Activated CD4-positive, alpha-beta T cell treated with anti-CD3 and anti-CD28 coated beads, Interleukin-2, amount 10 ng/mL, durations not matched to agents 24 days and 14 days (primary cell): ENCODE results near the gene GATA5. TPM values are rescaled to one million over a fixed set of nuclear protein-coding genes. Genes with fewer than 3 reads are reported as not detected.

Source experiments
- DNase-seq: peaks from one replicate; pipeline ENCODE4 v3.0.0; 2022
- H3K27ac Mint-ChIP-seq: one replicate; pipeline ENCODE4 v1.8.0; 2022; ENCODE audit warnings: mild to moderate bottlenecking, mixed read lengths
- H3K27me3 Mint-ChIP-seq: one replicate; pipeline ENCODE4 v1.8.0; 2022; ENCODE audit warnings: mixed read lengths
- H3K36me3 Mint-ChIP-seq: one replicate; pipeline ENCODE4 v1.8.0; 2022; ENCODE audit warnings: low read depth, mild to moderate bottlenecking, mixed read lengths
- H3K4me1 Mint-ChIP-seq: one replicate; pipeline ENCODE4 v1.8.0; 2021; ENCODE audit warnings: mixed read lengths
- H3K4me3 Mint-ChIP-seq: one replicate; pipeline ENCODE4 v1.8.0; 2022; ENCODE audit warnings: mild to moderate bottlenecking, moderate library complexity, mixed read lengths
- H3K9me3 Mint-ChIP-seq: one replicate; pipeline ENCODE4 v1.8.0; 2021; ENCODE audit warnings: mixed read lengths
- intact Hi-C: fragments of 100-400 bp; cut with micrococcal nuclease; formaldehyde crosslinking; loops from one replicate; pipeline ENCODE4 v1.15.1; 2023
- total RNA-seq: library from RNA; stranded (reverse); gene quantifications from 2 replicates; pipeline ENCODE4 v1.2.3, GENCODE V29; 2022

GATA5 gene
- total RNA-seq, 1 donor from 2014 or later: not detected

DNA sequence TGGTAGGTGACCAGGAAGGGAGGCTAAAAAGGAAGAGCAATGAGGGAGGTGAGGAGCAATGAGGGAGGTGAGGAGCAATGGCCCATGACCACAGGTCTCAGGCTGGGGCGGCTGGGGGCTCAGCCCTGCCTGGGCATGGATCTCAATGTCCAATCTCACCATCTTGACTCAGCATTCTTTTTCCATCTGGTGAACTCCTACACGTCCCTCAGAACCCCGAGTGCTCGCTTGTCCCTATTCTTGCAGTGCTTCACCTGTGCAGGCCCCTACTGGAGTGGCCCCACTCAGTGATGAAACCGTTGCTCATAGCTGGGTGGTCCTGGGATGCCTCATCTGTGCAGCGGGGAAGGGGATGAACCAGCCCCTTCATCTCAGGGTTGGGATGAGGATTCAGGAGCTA, 31.5 kb downstream of the GATA5 start:
- H3K27ac Mint-ChIP-seq: no peak overlapping the region
- no peaks in the 10 kb centered on the region for H3K4me1 Mint-ChIP-seq
- no peaks in the 10 kb centered on the region for H3K36me3 Mint-ChIP-seq
- DNase-seq: no peak
- intact Hi-C loops: no loop called here
- H3K9me3 Mint-ChIP-seq: no peaks in the 10 kb centered on the region
- no peaks in the 10 kb centered on the region for H3K27me3 Mint-ChIP-seq
- no peak overlapping the region for H3K4me3 Mint-ChIP-seq

DNA sequence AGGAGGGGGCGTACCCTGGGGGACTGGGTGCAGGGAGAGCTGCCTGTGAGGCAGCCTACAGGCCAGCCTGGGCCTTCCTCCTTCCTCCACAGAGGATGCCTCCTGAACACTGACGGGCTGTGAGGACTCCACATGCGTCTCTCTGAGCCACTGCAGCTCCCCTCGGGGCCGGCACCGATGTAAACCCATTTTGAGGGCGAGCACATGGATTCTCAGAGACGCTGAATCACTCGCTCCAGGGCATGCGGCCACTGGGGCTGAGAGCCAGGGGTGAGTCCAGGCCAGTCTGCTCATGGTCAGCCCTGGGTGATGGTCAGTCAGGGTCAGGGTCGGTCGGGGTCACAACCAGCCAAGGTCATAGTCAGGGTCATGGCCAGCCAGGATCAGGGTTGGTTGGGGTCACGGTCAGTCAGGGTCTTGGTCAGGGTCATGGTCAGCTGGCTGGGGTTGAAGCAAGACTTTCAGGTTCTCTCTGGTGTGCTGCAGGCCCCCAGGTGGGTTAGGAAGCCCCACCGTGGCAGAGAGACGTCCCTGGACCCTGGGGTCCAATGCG, 33.7 kb downstream of the GATA5 start:
- no peak for DNase-seq

DNA sequence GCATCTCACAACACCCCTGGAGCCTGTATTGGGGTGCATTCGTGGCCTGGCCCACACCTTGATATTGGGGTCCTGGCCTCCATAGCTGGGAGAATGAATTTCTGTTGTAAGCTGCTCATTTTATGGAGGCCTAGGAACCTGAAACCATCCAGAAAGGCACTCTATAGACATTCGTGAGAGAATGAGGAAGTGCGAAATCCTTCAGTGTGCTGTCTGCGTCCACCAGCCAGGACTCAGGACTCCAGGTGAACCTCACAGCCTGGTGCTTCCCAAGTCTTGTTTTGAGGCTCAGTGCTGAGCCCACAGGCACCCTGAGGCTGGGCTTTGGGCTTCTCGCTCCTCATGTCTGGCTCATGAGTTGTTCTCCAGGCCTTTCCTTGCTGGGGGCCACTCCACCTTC, 36.6 kb downstream of the GATA5 start:
- Mint-ChIP-seq H3K36me3 (no peaks in the 10 kb centered on the region), H3K9me3 (no peaks in the 10 kb centered on the region), H3K4me3 (no peak overlapping the region), H3K27me3 (peaks cover 8% of the 10 kb centered on the region), H3K4me1 (no peaks in the 10 kb centered on the region), H3K27ac (no peak overlapping the region)
- DNase-seq: no peak
- intact Hi-C loops: no loop called here

More for the DNA sequence above, 33.7 kb downstream of the GATA5 start:
- Mint-ChIP-seq H3K27me3 (no peaks in the 10 kb centered on the region), H3K9me3 (no peaks in the 10 kb centered on the region), H3K4me1 (no peaks in the 10 kb centered on the region), H3K27ac (no peak overlapping the region), H3K4me3 (no peak overlapping the region), H3K36me3 (no peaks in the 10 kb centered on the region)
- intact Hi-C loops: no loop called here

DNA sequence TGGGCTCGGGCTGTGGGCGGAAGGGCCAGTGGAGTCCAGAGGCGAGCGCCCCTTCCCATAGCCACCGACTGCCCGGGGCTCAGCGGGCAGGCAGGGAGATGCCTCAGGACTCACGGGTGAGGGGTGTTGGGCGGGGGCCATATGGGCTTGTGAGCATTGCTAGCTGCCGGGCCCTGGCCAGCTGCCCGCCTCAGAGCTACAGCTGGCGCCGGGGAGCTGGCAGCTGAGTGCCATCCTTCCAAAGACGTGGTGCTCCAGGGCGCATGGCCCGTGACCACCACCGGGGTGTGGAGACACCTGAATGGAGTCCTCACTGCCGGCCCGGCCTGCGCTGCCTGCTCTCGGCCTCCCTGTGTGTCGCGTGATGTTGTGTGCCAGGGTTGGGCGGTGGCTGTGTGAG, 37.9 kb downstream of the GATA5 start:
- Mint-ChIP-seq H3K36me3 (no peaks in the 10 kb centered on the region), H3K9me3 (no peaks in the 10 kb centered on the region), H3K4me1 (no peaks in the 10 kb centered on the region), H3K27me3 (peaks cover 16% of the 10 kb centered on the region), H3K4me3 (no peak overlapping the region), H3K27ac (no peak overlapping the region)
- DNase-seq: no peak
- intact Hi-C loops: no loop called here

DNA sequence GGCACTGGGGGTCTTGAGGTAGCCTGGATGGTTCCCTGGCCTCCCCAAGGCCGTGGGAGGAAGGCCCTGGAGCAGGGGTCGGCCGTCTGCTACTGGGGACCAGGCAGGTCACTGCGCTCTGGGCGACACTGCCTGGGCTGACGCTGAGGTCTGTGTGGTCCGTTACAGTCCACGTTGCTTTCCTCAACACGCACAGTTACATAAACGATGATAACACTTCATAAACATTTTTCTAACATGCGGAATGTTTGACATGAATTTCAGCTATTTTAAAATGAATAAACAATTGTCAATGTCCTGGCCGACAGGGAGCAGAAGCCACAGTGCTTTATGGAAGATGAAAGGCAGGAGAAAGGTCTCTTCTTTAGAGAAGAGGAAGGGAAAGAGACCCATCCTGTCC, 38.3 kb downstream of the GATA5 start:
- H3K4me3 Mint-ChIP-seq: no peak overlapping the region
- intact Hi-C loops: no loop called here

DNA sequence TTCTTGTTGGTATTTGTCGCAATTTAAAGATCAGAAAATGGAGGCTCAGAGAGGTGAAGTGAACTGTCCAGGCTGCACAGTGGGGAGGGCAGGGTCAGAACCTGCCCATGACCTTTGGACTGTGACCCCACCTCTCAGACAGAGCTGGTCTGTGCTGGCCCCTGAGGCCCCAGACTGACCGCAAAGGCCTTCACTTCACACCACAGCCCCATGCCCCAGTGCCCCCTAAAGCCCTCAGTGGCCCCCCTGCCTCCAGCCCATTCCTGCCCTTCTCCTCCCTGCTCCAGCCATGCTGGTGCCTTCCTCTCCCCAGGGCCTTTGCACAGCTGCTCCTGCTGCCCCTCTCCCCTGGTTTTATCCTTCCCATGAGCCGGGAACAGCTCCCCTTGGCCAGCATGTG, 39.1 kb downstream of the GATA5 start:
- H3K27ac Mint-ChIP-seq: no peak overlapping the region
- H3K9me3 Mint-ChIP-seq: no peaks in the 10 kb centered on the region
- H3K4me1 Mint-ChIP-seq: no peaks in the 10 kb centered on the region
- H3K4me3 Mint-ChIP-seq: no peak overlapping the region
- DNase-seq: no peak
- H3K36me3 Mint-ChIP-seq: no peaks in the 10 kb centered on the region
- H3K27me3 Mint-ChIP-seq: peaks cover 17% of the 10 kb centered on the region
- intact Hi-C loops: no loop called here

More for the DNA sequence above, 38.3 kb downstream of the GATA5 start:
- DNase-seq: no peak
- H3K4me1 Mint-ChIP-seq: no peaks in the 10 kb centered on the region
- no peaks in the 10 kb centered on the region for H3K9me3 Mint-ChIP-seq
- H3K27ac Mint-ChIP-seq: no peak overlapping the region
- no peaks in the 10 kb centered on the region for H3K36me3 Mint-ChIP-seq
- peaks cover 17% of the 10 kb centered on the region for H3K27me3 Mint-ChIP-seq

DNA sequence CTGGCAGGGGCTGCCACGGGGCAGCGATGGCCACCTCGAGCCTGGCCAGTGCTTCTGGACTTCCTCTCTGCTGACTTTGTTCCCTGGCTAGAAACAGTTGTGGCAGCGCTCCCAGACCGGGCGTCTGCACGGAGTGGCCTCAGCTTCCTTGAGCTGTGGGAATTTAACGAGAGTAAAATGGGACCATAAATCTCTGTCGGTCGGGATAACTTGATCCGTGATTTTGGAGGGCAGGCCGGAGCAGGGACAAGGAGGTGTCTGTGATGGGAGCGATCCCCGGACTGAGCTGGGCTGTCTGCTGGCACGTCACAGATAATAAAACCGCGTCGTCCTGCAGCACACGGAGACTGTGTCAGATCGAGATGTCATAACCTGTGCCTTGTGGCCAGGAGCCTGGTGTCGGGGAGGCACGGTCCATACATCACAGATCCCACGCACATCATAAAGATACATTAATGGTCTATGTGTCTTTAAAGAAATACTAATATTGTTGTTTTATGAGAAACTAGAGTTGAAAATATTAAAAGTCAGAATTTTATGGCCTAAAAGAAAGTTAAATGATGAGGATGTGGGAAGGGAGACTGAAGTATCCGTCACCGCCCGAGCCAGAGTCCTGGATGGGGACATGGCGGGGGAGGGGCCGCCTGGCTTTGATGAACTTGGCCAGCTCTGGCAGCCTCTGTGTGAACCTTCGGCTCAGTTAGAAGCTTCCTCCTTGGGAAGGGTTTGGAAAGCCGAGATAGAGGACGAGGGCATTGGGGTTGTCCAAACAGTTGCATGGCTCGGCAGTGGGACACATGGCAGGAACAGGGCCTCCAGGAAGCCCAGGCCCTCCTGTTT, 41.9 kb downstream of the GATA5 start:
- Mint-ChIP-seq H3K4me3 (no peak overlapping the region), H3K27ac (no peak overlapping the region), H3K36me3 (no peaks in the 10 kb centered on the region), H3K27me3 (peaks cover 17% of the 10 kb centered on the region), H3K9me3 (no peaks in the 10 kb centered on the region), H3K4me1 (no peaks in the 10 kb centered on the region)
- intact Hi-C loops: no loop called here
- DNase-seq: no peak

DNA sequence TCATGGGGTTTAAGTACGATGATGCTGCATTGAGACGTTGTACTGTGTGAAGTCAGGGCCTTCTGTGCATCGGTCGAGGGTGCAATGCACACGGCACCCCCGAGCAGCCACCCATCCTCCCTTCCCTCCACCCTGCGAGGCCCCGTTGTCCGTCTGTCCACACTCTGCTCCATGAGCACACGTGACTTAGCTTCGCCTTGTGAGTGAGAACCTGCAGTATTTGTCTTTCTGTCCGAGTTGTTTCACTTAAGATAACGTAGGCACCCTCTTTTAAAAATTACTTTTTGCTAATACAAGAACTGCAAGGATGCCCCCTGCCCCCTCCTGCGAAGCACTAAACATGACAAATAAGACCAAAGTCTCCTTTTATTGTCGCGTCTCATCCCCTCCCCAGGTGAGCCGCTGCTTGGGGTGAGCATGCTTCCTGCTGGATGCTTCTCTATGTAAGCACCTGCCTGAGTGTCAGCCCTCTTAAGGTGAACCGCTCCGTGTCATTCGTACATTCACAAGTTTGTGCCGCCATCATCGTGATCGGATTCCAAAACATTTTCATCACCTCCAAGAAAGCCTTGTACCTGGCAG, 44.8 kb downstream of the GATA5 start:
- Mint-ChIP-seq H3K27ac (no peak overlapping the region), H3K27me3 (peaks cover 17% of the 10 kb centered on the region), H3K9me3 (no peaks in the 10 kb centered on the region), H3K4me1 (no peaks in the 10 kb centered on the region), H3K4me3 (no peak overlapping the region), H3K36me3 (no peaks in the 10 kb centered on the region)
- DNase-seq: no peak
- intact Hi-C loops: no loop called here

DNA sequence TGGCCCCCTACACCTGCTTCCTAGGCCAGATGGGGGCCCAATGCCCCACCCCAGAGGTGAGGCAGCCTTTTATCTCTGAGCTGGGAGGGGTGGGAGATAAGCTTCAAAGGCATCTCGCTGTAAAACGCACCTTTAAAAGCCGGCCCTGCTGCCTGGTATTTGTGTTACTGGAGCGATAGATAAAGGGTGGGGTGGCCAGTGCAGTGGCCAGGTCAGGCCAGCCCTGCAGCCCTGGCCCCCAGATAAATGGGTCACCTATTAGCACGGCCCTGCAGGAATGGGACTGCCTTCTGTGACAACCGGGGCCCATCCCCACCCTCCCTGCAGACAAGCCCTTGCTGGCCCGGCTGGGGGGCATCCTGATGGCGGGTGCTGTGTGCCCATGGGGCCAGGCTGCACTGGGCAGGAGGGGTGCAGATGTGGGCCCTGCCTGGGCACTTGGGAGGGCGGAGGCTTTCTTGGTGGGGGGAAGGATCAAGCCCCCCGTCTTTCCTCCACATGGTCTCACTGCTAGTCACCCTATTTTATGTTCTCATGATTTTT, 45.4 kb downstream of the GATA5 start:
- Mint-ChIP-seq H3K36me3 (no peaks in the 10 kb centered on the region), H3K4me3 (no peak overlapping the region), H3K4me1 (no peaks in the 10 kb centered on the region), H3K27ac (no peak overlapping the region), H3K9me3 (no peaks in the 10 kb centered on the region), H3K27me3 (peaks cover 15% of the 10 kb centered on the region)
- no peak for DNase-seq
- intact Hi-C loops: no loop called here

DNA sequence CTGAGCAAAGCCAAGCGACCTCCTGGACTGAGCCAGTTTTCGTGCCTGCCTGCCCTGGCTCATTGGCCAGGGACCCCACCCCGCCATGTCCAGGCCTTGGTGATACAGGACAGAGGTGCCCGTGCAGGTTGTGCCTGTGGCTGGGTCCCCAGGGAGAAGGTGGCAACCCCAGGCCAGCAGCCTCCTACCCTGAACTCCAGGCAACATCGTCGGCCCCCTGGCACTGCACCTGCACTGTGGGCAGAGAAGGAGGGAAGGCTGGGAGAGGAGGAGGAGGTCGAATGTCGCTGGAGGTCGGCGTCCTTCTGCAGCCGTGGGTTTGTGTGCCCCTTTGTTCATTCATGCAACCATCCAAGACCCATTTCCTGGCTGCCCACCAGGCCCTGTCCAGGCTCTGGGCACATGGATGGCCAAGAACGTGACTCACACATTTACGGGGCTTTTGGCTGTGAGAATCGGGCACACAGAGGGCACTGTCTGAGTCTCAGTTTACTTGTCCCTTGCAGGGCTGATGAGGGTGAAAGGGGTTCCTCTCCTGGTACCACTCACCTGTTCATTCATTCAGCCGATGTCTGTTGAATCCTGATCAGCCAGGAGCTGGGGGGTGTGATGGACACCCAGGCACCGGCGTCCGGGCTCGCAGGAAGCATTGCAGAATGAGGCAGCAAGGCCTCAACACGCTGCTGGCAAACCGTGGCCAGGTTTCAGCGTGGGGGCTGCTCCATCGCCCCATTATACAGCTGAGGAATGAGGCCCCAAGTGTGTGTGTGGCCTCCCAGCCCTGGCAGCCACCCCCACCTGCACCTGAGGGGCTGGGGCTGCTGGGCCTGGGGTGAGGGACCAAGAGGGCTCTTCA, 46.1 kb downstream of the GATA5 start:
- Mint-ChIP-seq H3K9me3 (no peaks in the 10 kb centered on the region), H3K4me1 (no peaks in the 10 kb centered on the region), H3K27me3 (peaks cover 10% of the 10 kb centered on the region), H3K27ac (no peak overlapping the region), H3K4me3 (no peak overlapping the region), H3K36me3 (no peaks in the 10 kb centered on the region)
- intact Hi-C loops: no loop called here
- no peak for DNase-seq

DNA sequence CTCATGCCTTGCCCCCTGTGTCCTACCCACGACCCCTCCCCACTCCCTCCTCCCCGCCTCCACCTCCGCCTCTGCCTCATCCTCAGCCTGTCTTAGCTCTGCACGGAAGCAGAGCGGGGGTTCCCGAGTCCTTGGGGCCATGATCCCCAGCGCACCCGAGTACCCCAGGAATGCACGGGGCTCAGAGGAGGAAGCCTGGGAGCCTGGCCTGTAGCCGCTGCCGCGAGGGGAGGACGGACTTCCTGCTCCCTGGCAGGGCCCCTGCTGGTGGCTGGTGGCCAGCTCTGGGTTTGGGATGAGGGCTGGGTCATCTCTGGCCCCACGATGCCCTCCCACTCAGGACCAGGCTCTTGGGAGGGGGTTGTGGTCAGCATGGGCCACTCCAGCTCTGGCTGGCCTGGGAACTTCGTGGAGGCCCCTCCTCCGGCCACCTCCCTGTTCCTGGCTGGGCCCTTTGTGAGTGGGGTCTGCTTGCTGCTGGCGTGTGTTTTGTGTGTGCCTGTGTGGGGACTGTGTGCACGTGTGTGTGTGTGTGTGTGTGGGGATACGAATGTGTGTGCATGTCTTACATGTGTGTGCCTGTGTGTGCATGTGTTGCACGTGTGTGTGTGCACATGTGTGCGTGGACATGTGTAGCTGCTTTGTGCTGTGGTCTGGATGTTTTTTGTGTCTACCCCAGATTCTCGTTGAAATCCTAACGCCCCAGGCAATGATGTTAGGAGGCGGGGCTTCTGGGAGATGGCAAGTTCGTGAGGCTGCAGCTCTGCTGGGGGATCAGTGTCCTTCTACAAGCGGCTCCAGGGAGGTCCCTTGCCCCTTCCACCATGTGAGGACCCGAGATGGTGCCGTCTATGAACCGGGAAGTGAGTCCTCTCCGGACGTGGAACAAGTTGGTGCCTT, 47.1 kb downstream of the GATA5 start:
- H3K4me1 Mint-ChIP-seq: no peaks in the 10 kb centered on the region
- intact Hi-C loops: no loop called here
- H3K27ac Mint-ChIP-seq: no peak overlapping the region
- H3K36me3 Mint-ChIP-seq: no peaks in the 10 kb centered on the region
- H3K27me3 Mint-ChIP-seq: peaks cover 3% of the 10 kb centered on the region
- no peaks in the 10 kb centered on the region for H3K9me3 Mint-ChIP-seq
- no peak for DNase-seq
- no peak overlapping the region for H3K4me3 Mint-ChIP-seq

DNA sequence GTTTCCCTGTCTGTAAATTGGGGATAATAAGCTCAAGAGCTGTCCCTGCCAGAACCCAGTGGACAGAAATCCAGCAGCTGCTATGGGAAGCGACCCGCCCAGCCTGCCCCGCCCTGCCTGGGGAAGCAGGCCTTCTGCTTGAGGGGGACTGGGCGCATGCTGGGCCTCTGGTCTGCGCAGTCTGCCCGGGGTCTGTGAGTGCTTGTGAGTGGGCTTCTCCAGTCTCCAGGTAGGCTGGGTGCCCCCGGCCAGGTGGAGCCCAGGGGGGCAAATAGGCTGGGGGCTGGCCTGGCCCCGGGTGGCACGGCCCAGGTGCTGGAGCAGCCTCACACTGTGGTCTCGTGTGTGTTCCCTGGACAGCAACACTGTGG, 47.8 kb downstream of the GATA5 start:
- DNase-seq: no peak
- no peaks in the 10 kb centered on the region for H3K36me3 Mint-ChIP-seq
- no peak overlapping the region for H3K27ac Mint-ChIP-seq
- intact Hi-C loops: no loop called here
- no peak overlapping the region for H3K4me3 Mint-ChIP-seq
- H3K9me3 Mint-ChIP-seq: no peaks in the 10 kb centered on the region
- no peaks in the 10 kb centered on the region for H3K4me1 Mint-ChIP-seq
- peaks cover 2% of the 10 kb centered on the region for H3K27me3 Mint-ChIP-seq
